Measurements from ENCODE around the gene PDE1A. TPM values are rescaled to one million over a fixed set of nuclear protein-coding genes. Genes with fewer than 3 reads are reported as not detected.

The PDE1A gene
- total RNA-seq, 1 experiment from 2014 or later: not detected

DNA sequence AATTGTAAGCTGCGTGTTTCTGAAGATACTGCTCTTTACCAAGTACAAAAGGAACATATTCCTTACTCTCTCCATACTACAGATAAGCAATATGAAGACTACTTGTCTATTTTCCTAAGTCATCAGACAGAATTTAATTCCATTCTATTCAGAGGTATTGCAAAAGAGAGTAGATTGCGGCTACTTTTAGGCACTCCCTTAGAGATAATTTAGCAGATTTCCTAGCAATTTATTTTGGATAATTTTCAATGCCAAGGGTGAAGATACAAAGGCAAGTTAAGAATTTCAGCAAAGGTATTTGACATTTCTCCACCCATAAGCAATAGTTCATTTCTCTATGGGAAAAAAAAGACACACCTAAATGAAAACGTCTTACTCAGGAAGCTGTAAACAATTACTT, 161.1 kb downstream of the PDE1A start:
- Mint-ChIP-seq H3K4me1 (ENCODE audit: low read depth, unreplicated experiment) (no peaks in the 10 kb centered on the region), H3K27me3 (ENCODE audit: insufficient read depth, unreplicated experiment) (peaks cover 4% of the 10 kb centered on the region), H3K9me3 (ENCODE audit: unreplicated experiment) (no peaks in the 10 kb centered on the region), H3K4me3 (ENCODE audit: unreplicated experiment) (no peak overlapping the region), H3K36me3 (ENCODE audit: insufficient read depth, unreplicated experiment) (no peaks in the 10 kb centered on the region), H3K27ac (ENCODE audit: unreplicated experiment) (no peak overlapping the region)
- ChIA-PET POLR2A (no interaction called here), CTCF (no interaction called here)
- no peak overlapping the region for H3K4me3 ChIP-seq (ENCODE audit: low read depth, low read length)
- no peaks in the 10 kb centered on the region for H3K9me3 ChIP-seq
- no peaks in the 10 kb centered on the region for H3K36me3 ChIP-seq (ENCODE audit: control insufficient read depth, insufficient read depth, low read length)
- H3K4me1 ChIP-seq: no peaks in the 10 kb centered on the region
- intact Hi-C loops (cut with micrococcal nuclease; ENCODE audit: unreplicated experiment): no loop called here
- BruUV-seq (replicated peaks): no TSS peak
- TF ChIP-seq, protein P1, sequence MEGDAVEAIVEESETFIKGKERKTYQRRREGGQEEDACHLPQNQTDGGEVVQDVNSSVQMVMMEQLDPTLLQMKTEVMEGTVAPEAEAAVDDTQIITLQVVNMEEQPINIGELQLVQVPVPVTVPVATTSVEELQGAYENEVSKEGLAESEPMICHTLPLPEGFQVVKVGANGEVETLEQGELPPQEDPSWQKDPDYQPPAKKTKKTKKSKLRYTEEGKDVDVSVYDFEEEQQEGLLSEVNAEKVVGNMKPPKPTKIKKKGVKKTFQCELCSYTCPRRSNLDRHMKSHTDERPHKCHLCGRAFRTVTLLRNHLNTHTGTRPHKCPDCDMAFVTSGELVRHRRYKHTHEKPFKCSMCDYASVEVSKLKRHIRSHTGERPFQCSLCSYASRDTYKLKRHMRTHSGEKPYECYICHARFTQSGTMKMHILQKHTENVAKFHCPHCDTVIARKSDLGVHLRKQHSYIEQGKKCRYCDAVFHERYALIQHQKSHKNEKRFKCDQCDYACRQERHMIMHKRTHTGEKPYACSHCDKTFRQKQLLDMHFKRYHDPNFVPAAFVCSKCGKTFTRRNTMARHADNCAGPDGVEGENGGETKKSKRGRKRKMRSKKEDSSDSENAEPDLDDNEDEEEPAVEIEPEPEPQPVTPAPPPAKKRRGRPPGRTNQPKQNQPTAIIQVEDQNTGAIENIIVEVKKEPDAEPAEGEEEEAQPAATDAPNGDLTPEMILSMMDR (IDR thresholded peaks at IDR 0.05; ENCODE audit: insufficient read depth in 1 of 2, low read depth in 1 of 2, low read length in 1 of 2, severe bottlenecking in 1 of 2, unreplicated experiment in 1 of 2): no peak
- no peak for DNase-seq
- H3K27me3 ChIP-seq (replicated peaks; ENCODE audit: control insufficient read depth, insufficient read depth, low read length): no peaks in the 10 kb centered on the region

DNA sequence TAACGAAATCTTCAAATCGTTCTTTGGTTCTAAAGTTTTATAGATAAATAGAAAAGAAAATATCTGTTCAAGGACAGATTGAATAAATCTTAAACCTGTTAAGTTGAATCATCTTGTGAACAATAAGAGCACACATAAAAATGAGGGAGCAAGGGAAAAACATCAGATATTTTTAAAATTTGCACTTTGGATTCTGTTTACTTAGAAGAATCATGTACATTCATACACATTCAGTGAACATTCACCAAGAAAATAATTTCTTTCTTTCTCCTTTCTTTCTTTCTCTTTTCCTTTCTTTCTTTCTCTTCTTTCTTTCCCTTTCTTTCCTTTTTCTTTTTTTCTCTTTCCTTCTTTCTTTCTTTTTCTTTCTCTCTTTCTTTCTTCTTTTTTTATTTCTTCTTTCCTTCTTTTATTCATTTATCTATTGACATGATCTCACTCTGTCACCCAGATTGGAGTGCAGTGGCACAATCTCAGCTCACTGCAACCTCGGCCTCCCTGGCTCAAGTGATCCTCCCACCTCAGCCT, 164.9 kb downstream of the PDE1A start:
- Mint-ChIP-seq H3K9me3 (ENCODE audit: unreplicated experiment) (no peaks in the 10 kb centered on the region), H3K4me3 (ENCODE audit: unreplicated experiment) (no peak overlapping the region), H3K36me3 (ENCODE audit: insufficient read depth, unreplicated experiment) (no peaks in the 10 kb centered on the region), H3K27me3 (ENCODE audit: insufficient read depth, unreplicated experiment) (peaks cover 4% of the 10 kb centered on the region), H3K27ac (ENCODE audit: unreplicated experiment) (no peak overlapping the region), H3K4me1 (ENCODE audit: low read depth, unreplicated experiment) (no peaks in the 10 kb centered on the region)
- ChIA-PET CTCF (no interaction called here), POLR2A (no interaction called here)
- no TSS peak for BruUV-seq (replicated peaks)
- no peaks in the 10 kb centered on the region for H3K36me3 ChIP-seq (ENCODE audit: control insufficient read depth, insufficient read depth, low read length)
- no peaks in the 10 kb centered on the region for H3K4me1 ChIP-seq
- H3K9me3 ChIP-seq: no peaks in the 10 kb centered on the region
- no peak for DNase-seq
- H3K27me3 ChIP-seq (replicated peaks; ENCODE audit: control insufficient read depth, insufficient read depth, low read length): no peaks in the 10 kb centered on the region
- TF ChIP-seq, protein P1 (IDR thresholded peaks at IDR 0.05; ENCODE audit: insufficient read depth in 1 of 2, low read depth in 1 of 2, low read length in 1 of 2, severe bottlenecking in 1 of 2, unreplicated experiment in 1 of 2): no peak
- intact Hi-C loops (cut with micrococcal nuclease; ENCODE audit: unreplicated experiment): no loop called here
- no peak overlapping the region for H3K4me3 ChIP-seq (ENCODE audit: low read depth, low read length)

DNA sequence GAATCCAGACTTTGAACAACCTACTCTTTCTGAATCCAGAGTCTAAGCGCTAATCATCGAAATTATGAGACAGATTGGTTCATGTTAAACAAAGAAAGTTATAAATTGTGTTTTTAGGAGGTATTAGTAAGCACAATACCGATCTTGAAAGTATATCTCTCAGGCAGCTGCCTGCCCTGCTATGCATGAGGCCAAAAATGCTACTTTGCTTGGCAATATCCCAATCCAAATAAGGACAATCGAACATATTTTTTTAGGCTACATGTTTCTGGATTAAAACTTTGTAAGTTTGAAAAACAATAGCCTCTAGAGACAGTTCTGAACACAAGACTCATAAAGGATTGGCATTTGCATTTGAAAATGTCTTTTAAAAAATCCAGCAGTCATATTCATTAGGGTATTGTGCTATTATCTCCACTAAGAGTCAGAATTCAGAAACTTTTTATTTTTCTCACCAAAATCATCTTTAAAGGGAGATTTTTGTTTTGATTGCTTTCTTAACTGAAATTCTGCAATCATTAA, 167.1 kb downstream of the PDE1A start:
- H3K27ac Mint-ChIP-seq (ENCODE audit: unreplicated experiment): no peak overlapping the region
- DNase-seq: no peak
- no peaks in the 10 kb centered on the region for H3K4me1 Mint-ChIP-seq (ENCODE audit: low read depth, unreplicated experiment)
- H3K4me3 Mint-ChIP-seq (ENCODE audit: unreplicated experiment): no peak overlapping the region
- H3K27me3 Mint-ChIP-seq (ENCODE audit: insufficient read depth, unreplicated experiment): peaks cover 4% of the 10 kb centered on the region
- CTCF ChIA-PET: no interaction called here
- Histone ChIP-seq H3K9me3 (no peaks in the 10 kb centered on the region), H3K4me3 (ENCODE audit: low read depth, low read length) (no peak overlapping the region), H3K27me3 (replicated peaks; ENCODE audit: control insufficient read depth, insufficient read depth, low read length) (no peaks in the 10 kb centered on the region), H3K4me1 (no peaks in the 10 kb centered on the region), H3K36me3 (ENCODE audit: control insufficient read depth, insufficient read depth, low read length) (no peaks in the 10 kb centered on the region)
- TF ChIP-seq, protein P1 (IDR thresholded peaks at IDR 0.05; ENCODE audit: insufficient read depth in 1 of 2, low read depth in 1 of 2, low read length in 1 of 2, severe bottlenecking in 1 of 2, unreplicated experiment in 1 of 2): no peak
- intact Hi-C loops (cut with micrococcal nuclease; ENCODE audit: unreplicated experiment): no loop called here
- H3K36me3 Mint-ChIP-seq (ENCODE audit: insufficient read depth, unreplicated experiment): no peaks in the 10 kb centered on the region
- POLR2A ChIA-PET: no interaction called here
- no peaks in the 10 kb centered on the region for H3K9me3 Mint-ChIP-seq (ENCODE audit: unreplicated experiment)
- no TSS peak for BruUV-seq (replicated peaks)
